Stromal cell of bone marrow (primary cell): ENCODE results near the gene DUT.

Source experiments
- DNase-seq: peaks from one replicate; pipeline ENCODE4 v3.0.0-alpha.2; 2012; ENCODE audit warnings: low read depth

The DUT gene

GRCh38 chr15:48371550-48371949 is 40.3 kb downstream of the DUT start:
- no peak for DNase-seq

DNA sequence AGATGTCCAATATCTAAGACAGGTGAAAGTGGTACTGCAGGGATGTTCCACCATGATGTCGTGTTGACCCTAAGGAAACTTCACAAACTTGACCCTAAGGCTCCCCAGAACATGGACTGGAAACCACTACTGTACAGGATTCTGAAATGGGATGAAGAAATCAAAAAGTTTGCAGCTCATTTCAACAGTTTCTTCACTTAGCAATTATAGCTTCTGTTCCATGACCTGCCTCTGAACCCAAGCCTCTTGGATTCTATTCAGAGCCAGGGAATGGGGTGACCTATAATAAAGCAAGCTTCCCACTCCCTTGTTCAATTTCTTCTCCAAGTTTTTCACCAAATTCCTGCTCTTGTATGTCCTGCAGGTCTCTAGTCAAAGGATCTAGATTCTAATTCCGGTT is 40.7 kb downstream of the DUT start:
- no peak for DNase-seq

DNA sequence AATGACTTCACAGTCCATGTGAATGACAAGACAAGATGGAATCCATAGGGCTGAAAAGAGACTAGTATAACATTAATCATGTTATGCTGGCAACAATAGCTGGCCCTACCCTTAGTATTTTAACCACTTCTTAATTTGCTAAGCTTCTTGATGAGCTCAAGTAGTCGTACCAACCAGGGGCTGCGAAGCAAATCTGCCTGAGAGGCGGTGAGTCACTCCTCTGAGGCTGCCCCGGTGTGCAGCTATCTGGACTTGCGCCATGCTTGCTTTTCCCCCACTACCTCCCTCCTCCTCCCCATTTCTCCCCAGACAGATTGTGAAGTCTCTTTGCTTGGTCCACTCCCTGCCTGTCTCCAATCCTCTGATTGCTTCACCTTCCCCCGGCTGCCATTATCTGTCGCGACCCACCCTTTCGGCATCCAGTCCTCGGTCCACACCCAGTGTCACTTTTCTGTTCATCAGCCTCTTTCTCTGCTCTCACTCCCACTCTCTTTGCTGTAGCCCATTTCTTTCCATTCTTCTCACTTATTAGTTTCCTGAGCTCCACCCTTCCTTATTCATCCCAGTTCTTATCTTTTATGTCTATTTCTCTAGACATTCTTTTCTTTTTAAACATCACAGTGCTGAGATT is 42.7 kb downstream of the DUT start:
- no peak for DNase-seq

- no peak for DNase-seq
These were observed 43.2 kb downstream of the DUT start for GRCh38 chr15:48374472-48374871.

DNA sequence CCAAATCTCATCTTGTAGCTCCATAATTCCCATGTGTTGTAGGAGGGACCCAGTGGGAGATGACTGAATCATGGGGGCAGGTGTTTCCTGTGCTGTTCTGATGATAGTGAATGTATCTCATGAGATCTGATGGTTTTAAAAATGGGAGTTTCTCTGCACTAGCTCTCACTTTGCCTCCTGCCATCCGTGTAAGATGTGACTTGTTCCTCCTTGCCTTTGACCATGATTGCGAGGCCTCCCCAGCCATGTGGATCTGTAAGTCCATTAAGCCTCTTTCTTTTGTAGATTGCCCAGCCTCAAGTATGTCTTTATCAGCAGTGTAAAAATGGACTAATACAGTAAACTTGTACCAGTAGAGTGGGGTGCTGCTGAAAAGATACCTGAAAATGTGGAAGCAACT is 44.5 kb downstream of the DUT start:
- DNase-seq = no peak

- no peak for DNase-seq
These were observed 49.0 kb downstream of the DUT start for GRCh38 chr15:48380198-48380597.

GRCh38 chr15:48381861-48382260 is 50.6 kb downstream of the DUT start:
- DNase-seq = no peak

- no peak for DNase-seq
These were observed 51.8 kb downstream of the DUT start for GRCh38 chr15:48383031-48383430.

GRCh38 chr15:48384616-48385015 is 53.4 kb downstream of the DUT start:
- no peak for DNase-seq

GRCh38 chr15:48385031-48385830 is 54.0 kb downstream of the DUT start:
- DNase-seq = peak; percentile 98

- DNase-seq = no peak
These were observed 57.0 kb downstream of the DUT start for GRCh38 chr15:48388016-48388851.

DNA sequence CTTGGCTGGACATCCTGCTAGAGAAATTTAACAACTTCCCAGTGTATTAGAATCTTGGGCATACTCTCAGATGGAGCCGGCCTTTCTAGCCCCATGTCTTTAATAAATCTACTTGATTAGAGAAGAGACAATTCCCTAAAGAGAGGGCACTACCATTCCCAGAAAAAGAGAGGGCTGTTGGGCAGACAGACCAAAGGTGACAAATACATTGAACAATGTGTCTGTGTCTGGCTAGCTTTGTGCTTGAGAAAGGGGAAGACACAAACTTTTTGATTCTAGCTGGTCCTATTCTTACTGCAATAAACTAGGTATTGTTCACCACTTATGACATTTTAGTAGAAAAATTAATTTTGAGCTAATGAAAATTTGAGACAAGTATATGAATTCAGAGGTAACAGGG is 57.7 kb downstream of the DUT start:
- DNase-seq = no peak

GRCh38 chr15:48389691-48390143 is 58.5 kb downstream of the DUT start:
- peak; percentile 70 for DNase-seq

DNA sequence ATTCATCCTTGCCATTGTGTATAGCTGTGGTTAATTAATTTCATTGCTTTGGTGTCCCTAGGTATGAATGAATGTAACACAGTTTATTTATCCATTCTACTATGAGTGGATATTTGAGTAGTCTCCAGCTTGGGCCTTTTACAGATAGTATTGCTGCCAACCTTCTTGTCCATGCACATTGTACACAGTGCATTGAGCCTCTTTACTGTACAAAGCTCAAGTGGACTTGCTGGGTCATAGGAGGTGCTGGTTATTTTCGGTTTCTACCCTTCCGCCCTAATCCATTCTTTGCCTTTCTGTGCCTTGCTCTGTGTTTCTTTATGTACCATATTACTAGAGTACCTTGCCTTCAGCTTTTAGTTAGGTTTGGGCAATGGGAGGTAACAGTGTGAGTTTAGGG is 60.7 kb downstream of the DUT start:
- DNase-seq = no peak

GRCh38 chr15:48392356-48392755 is 61.1 kb downstream of the DUT start:
- DNase-seq = no peak
